D721Med (cell line): ENCODE data around the gene ACTN4.

Experiments used
- DNase-seq: peaks from one replicate; pipeline ENCODE4 v3.0.0; 2011; ENCODE audit warnings: low spot score; ENCODE audit not compliant: insufficient read length
- FAIRE-seq: peaks from 2 replicates; lab custom pipeline; 2011; peaks lifted over from hg19 to GRCh38; lab: Jason Lieb, UNC
- TF ChIP-seq, protein P1 (sequence below): IDR thresholded peaks from 2 replicates; pipeline ENCODE4 v1.5.1; 2012; ENCODE audit warnings: mild to moderate bottlenecking, control low read depth; ENCODE audit not compliant: insufficient read depth; ENCODE audit errors: missing control alignments

ACTN4 gene

DNA sequence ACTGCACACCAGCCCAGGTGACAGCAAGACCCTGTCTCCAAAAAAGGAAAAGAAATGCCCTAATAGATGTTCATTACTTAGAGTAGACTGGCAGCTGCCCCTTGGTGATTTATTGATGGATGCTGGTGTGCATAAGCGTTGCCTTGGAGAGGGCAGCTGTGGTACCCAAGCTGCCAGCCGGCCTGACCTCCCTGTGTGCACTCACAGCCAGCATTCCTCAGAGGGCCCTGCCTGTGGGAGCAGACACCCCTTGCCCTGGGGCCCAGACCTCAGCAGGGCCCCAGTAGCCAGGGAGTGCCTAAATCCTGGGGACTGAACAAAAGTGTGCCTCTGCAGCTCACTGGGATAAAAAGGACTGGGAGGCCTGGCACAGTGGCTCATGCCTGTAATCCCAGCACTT, 7.8 kb upstream of the ACTN4 start:
- no peak for FAIRE-seq

DNA sequence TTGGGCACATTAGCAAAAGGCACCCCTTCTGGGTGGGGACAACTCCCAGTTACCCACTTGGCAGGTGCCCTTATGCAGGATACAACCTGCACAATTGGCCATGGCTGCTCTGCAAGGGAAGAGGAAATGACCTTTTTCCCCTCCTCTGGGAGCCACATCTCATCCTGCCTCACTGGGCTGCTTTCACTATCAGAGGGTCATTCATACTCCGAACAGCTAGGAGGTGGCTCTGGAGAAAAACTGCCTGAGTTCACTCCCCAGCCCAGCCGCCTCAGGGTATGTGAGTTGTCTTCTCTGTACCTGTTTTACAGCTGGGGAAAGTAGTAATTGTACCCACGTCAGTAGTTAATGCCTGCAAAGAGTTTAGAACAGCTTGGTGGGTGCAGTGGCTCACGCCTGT, 7.1 kb upstream of the ACTN4 start:
- TF ChIP-seq, protein P1, sequence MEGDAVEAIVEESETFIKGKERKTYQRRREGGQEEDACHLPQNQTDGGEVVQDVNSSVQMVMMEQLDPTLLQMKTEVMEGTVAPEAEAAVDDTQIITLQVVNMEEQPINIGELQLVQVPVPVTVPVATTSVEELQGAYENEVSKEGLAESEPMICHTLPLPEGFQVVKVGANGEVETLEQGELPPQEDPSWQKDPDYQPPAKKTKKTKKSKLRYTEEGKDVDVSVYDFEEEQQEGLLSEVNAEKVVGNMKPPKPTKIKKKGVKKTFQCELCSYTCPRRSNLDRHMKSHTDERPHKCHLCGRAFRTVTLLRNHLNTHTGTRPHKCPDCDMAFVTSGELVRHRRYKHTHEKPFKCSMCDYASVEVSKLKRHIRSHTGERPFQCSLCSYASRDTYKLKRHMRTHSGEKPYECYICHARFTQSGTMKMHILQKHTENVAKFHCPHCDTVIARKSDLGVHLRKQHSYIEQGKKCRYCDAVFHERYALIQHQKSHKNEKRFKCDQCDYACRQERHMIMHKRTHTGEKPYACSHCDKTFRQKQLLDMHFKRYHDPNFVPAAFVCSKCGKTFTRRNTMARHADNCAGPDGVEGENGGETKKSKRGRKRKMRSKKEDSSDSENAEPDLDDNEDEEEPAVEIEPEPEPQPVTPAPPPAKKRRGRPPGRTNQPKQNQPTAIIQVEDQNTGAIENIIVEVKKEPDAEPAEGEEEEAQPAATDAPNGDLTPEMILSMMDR, result no peak
- FAIRE-seq (no peak), DNase-seq (no peak)

More for the DNA sequence above, 7.8 kb upstream of the ACTN4 start:
- TF ChIP-seq, protein P1, result no peak
- DNase-seq, result no peak

DNA sequence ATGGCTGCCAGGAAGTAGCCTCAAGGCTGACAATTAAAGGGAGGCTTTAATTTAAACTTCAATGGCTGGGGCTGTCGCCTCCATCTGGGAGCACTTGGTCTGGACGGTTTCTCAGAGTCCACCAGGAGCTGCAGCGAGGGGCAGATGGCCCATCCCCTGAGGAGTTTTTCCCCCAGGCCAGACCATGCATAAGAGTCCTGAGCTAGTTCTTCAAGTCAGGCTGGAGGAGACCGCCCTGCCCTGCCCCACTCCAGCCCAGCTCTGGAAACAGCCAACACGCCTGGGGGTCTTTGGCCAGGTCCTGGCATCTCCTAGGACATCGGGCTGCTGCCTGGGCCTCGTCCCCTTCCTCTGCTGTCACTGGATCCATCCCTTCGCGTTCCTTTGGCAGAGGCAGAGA, 5.3 kb upstream of the ACTN4 start:
- DNase-seq (no peak), FAIRE-seq (no peak)
- TF ChIP-seq, protein P1, result no peak

DNA sequence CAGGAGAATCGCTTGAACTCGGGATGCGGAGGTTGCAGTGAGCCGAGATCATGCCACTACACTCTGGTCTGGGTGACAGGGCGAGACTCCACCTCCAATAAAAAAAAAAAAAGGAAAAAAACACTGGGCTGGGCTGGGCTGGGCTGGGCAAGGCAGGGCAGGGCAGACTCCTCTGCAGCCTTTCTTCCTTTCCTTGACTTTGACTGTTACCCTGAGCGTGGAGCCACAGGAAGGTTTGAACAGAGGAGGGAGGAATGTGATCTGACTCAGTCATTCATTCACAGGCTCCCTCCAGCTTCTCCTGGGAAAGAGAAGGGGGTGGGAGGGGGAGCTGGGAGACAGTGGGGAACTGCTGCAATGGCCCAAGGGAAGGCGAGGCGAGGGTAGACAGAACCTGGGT, 2.7 kb upstream of the ACTN4 start:
- TF ChIP-seq, protein P1, result no peak
- no peak for FAIRE-seq
- DNase-seq, result no peak

DNA sequence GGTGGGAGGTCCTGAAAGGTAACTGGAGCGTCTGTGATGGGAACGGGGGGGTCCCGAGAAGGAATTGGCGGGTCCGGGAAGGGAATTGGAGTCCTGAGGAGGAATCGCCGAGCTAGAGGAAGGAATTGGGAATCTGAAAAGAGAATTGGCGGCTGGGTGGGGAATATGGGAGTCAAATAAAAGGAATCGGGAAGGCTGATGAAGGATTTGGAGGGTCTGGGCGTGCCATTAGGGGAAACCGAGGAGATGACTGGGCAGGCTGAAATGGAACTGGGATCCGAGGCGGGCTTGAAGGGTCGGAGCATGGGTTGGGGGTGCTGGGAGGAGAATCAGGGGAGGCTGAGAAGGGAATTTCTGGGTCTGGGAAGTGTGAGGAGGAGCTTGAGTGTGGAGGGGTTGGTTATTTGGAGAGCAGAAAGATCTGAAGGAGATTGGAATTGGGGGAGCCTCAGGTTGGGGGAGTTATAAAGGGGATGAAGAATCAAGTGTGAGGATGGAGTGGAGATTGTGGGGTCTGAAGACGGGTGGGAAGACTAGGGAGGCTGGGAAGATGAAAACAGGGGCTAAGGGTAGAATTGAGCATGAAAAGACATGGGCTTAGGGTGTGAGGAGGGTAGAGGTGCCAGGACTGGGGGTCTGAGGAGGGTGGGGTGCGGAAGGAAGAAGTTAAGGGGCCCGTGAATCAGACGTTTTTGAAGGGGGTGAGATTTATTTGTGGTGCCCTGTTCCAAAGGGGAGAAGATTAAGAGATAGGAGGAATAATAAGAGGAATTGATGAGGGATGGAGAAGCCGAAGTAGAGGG, 718 bp downstream of the ACTN4 start:
- no peak for DNase-seq
- TF ChIP-seq, protein P1, result no peak
- FAIRE-seq, result no peak

DNA sequence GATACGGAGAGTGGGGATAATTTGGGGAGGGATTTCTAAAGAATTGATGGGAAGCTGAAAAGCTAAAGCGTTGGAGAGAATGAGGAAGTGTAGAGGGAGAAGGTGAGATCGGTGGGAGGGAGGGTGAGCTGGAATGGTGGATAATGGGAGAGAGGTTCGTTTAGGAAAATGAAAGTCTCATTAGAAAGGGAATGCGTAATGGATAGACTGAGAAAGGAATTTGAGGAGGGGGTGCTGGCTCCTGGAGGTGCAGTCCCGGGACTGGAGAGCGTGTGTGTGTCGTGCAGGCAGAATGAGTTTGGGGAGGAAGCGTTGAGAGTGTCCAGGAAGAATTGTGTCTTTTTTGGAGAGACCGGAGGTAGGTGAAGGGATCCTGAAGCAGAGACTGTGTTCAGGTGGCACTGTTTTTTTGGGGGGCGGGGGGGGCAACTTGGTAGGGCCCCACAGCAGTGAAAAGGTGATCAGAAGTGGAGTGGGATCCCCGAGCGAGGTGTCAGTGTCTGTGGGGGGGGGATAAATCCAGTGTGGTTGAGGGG, 1.4 kb downstream of the ACTN4 start:
- TF ChIP-seq, protein P1, result no peak
- no peak for FAIRE-seq
- DNase-seq, result no peak
